SK-N-SH treated with all-trans-retinoic acid at 6 μM for 48 hours (cell line): ENCODE data around the gene TMEM9.

Experiments
- ATAC-seq: fragments of 200-7000 bp; cut with Tn5 transposase; 3 replicates; pipeline ENCODE4 v1.9.1; 2020; ENCODE audit warnings: mild to moderate bottlenecking, moderate library complexity
- ARNTL ChIP-seq: fragments of 450-650 bp; formaldehyde crosslinking; IDR thresholded peaks from 2 replicates; pipeline ENCODE4 v1.5.0; 2020; ENCODE audit warnings: low read depth, mild to moderate bottlenecking, moderate library complexity, borderline replicate concordance
- BACH2 ChIP-seq: fragments of 250-450 bp; sonication (Bioruptor Pico); IDR thresholded peaks from 2 replicates; pipeline ENCODE4 v1.9.0; 2021; ENCODE audit warnings: mild to moderate bottlenecking, borderline replicate concordance
- CSDC2 ChIP-seq: fragments of 250-450 bp; sonication (Bioruptor Pico); IDR thresholded peaks from 2 replicates; pipeline ENCODE4 v1.5.0; 2020; ENCODE audit warnings: mild to moderate bottlenecking, moderate library complexity
- ESRRG ChIP-seq: fragments of 250-450 bp; sonication (Bioruptor Pico); IDR thresholded peaks from 2 replicates; pipeline ENCODE4 v1.6.1; 2021; ENCODE audit warnings: mild to moderate bottlenecking
- GLIS3 ChIP-seq: fragments of 250-450 bp; sonication (Bioruptor Pico); IDR thresholded peaks from 2 replicates; pipeline ENCODE4 v1.5.0; 2020; ENCODE audit warnings: mild to moderate bottlenecking, moderate library complexity
- ISL1 ChIP-seq: fragments of 250-450 bp; sonication (Bioruptor Pico); IDR thresholded peaks from 2 replicates; pipeline ENCODE4 v2.1.2; 2022; ENCODE audit warnings: mild to moderate bottlenecking, moderate library complexity
- OSR1 ChIP-seq: fragments of 250-450 bp; sonication (Bioruptor Pico); IDR thresholded peaks from 2 replicates; pipeline ENCODE4 v1.8.0; 2022; ENCODE audit warnings: moderate library complexity, mild to moderate bottlenecking, inconsistent platforms
- PPARA ChIP-seq: fragments of 250-450 bp; sonication (Bioruptor Pico); IDR thresholded peaks from 2 replicates; pipeline ENCODE4 v1.5.0; 2020; ENCODE audit warnings: mild to moderate bottlenecking, borderline replicate concordance
- RARB ChIP-seq: fragments of 250-450 bp; sonication (Bioruptor Pico); IDR thresholded peaks from 2 replicates; pipeline ENCODE4 v1.8.0; 2021; ENCODE audit warnings: mild to moderate bottlenecking, moderate library complexity
- SNAI2 ChIP-seq: fragments of 250-450 bp; sonication (Bioruptor Pico); IDR thresholded peaks from 2 replicates; pipeline ENCODE4 v1.5.0; 2020; ENCODE audit warnings: mild to moderate bottlenecking, moderate library complexity
- TCF4 ChIP-seq: fragments of 250-450 bp; sonication (Bioruptor Pico); IDR thresholded peaks from 2 replicates; pipeline ENCODE4 v1.8.0; 2021; ENCODE audit warnings: mild to moderate bottlenecking, moderate library complexity, borderline replicate concordance
- TOX ChIP-seq: fragments of 250-450 bp; sonication (Bioruptor Pico); IDR thresholded peaks from 2 replicates; pipeline ENCODE4 v1.8.0; 2021; ENCODE audit warnings: mild to moderate bottlenecking, moderate library complexity, borderline replicate concordance
- ZC3H10 ChIP-seq: fragments of 250-450 bp; sonication (Bioruptor Pico); IDR thresholded peaks from 2 replicates; pipeline ENCODE4 v1.5.1; 2021; ENCODE audit warnings: mild to moderate bottlenecking, moderate library complexity
- ZFP3 ChIP-seq: fragments of 250-450 bp; sonication (Bioruptor Pico); IDR thresholded peaks from 2 replicates; pipeline ENCODE4 v1.5.0; 2020; ENCODE audit warnings: mild to moderate bottlenecking, moderate library complexity
- ZFP30 ChIP-seq: fragments of 450-650 bp; formaldehyde crosslinking; IDR thresholded peaks from 2 replicates; pipeline ENCODE4 v1.5.0; 2022; ENCODE audit warnings: mild to moderate bottlenecking, moderate library complexity
- ZNF565 ChIP-seq: fragments of 450-650 bp; formaldehyde crosslinking; conservative IDR thresholded peaks from 2 replicates; pipeline ENCODE4 v1.5.0; 2020; ENCODE audit warnings: low read depth, mild to moderate bottlenecking, moderate library complexity
- ZNF70 ChIP-seq: fragments of 450-650 bp; formaldehyde crosslinking; IDR thresholded peaks from 2 replicates; pipeline ENCODE4 v1.5.0; 2020; ENCODE audit warnings: mild to moderate bottlenecking, moderate library complexity
- ZNF8 ChIP-seq: fragments of 450-650 bp; formaldehyde crosslinking; IDR thresholded peaks from 2 replicates; pipeline ENCODE4 v1.5.0; 2020; ENCODE audit warnings: mild to moderate bottlenecking, moderate library complexity
- TF ChIP-seq, protein P1 (sequence below): fragments of 250-450 bp; sonication (Bioruptor Pico); IDR thresholded peaks from 2 replicates; pipeline ENCODE4 v1.8.0; 2021; ENCODE audit warnings: low read depth, mild to moderate bottlenecking, moderate library complexity, borderline replicate concordance
- TF ChIP-seq, protein P2 (sequence below): fragments of 250-450 bp; sonication (Bioruptor Pico); IDR thresholded peaks from 2 replicates; pipeline ENCODE4 v1.5.1; 2020; ENCODE audit warnings: low read depth, mild to moderate bottlenecking, moderate library complexity
- TF ChIP-seq, protein P3 (sequence below): fragments of 250-450 bp; sonication (Bioruptor Pico); IDR thresholded peaks from 2 replicates; pipeline ENCODE4 v1.8.0; 2020; ENCODE audit warnings: mild to moderate bottlenecking, moderate library complexity, borderline replicate concordance
- TF ChIP-seq, protein P4 (sequence below): fragments of 250-450 bp; sonication (Bioruptor Pico); IDR thresholded peaks from 2 replicates; pipeline ENCODE4 v1.5.1; 2021; ENCODE audit warnings: mild to moderate bottlenecking, moderate library complexity

Gene TMEM9

DNA sequence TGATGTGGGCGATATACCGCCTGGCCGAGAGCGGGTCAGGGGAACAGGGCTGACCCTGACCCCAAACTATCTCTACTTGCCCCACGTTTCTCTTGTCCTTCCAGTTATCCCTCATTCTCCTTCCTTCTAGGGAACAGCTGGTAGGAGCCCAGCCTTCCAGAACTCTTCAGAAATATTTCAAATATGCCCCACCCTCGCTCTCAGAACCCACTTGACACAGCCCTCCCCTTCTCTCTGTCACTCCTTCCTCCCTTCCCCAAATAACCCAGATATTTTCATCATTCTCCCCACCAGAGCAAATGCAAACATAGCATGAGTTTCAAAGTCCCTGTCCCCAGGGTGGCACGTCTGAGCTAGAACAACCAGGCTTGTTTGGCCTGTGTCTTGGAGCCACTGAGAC lies 43.1 kb downstream of the TMEM9 start:
- no peak for ATAC-seq
- TF ChIP-seq ZNF70: no peak
- TF ChIP-seq TCF4: no peak
- TF ChIP-seq ZFP3 (CRISPR knock-in tag): no peak
- no peak for TF ChIP-seq RARB (CRISPR knock-in tag)
- TF ChIP-seq ZFP30 (CRISPR knock-in tag): no peak
- no peak for TF ChIP-seq ESRRG (CRISPR knock-in tag)
- no peak for TF ChIP-seq ARNTL (CRISPR knock-in tag)
- TF ChIP-seq BACH2 (CRISPR knock-in tag): no peak
- TF ChIP-seq, protein P1, sequence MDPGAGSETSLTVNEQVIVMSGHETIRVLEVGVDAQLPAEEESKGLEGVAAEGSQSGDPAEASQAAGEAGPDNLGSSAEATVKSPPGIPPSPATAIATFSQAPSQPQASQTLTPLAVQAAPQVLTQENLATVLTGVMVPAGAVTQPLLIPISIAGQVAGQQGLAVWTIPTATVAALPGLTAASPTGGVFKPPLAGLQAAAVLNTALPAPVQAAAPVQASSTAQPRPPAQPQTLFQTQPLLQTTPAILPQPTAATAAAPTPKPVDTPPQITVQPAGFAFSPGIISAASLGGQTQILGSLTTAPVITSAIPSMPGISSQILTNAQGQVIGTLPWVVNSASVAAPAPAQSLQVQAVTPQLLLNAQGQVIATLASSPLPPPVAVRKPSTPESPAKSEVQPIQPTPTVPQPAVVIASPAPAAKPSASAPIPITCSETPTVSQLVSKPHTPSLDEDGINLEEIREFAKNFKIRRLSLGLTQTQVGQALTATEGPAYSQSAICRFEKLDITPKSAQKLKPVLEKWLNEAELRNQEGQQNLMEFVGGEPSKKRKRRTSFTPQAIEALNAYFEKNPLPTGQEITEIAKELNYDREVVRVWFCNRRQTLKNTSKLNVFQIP (CRISPR knock-in tag): no peak
- no peak for TF ChIP-seq SNAI2 (CRISPR knock-in tag)
- no peak for TF ChIP-seq ISL1
- TF ChIP-seq, protein P2, sequence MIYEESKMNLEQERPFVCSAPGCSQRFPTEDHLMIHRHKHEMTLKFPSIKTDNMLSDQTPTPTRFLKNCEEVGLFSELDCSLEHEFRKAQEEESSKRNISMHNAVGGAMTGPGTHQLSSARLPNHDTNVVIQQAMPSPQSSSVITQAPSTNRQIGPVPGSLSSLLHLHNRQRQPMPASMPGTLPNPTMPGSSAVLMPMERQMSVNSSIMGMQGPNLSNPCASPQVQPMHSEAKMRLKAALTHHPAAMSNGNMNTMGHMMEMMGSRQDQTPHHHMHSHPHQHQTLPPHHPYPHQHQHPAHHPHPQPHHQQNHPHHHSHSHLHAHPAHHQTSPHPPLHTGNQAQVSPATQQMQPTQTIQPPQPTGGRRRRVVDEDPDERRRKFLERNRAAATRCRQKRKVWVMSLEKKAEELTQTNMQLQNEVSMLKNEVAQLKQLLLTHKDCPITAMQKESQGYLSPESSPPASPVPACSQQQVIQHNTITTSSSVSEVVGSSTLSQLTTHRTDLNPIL (CRISPR knock-in tag): no peak
- no peak for TF ChIP-seq ZNF8 (CRISPR knock-in tag)
- no peak for TF ChIP-seq TOX (CRISPR knock-in tag)
- no peak for TF ChIP-seq OSR1 (CRISPR knock-in tag)
- TF ChIP-seq GLIS3: no peak
- TF ChIP-seq ZNF565 (CRISPR knock-in tag): no peak
- TF ChIP-seq ZC3H10 (CRISPR knock-in tag): no peak

DNA sequence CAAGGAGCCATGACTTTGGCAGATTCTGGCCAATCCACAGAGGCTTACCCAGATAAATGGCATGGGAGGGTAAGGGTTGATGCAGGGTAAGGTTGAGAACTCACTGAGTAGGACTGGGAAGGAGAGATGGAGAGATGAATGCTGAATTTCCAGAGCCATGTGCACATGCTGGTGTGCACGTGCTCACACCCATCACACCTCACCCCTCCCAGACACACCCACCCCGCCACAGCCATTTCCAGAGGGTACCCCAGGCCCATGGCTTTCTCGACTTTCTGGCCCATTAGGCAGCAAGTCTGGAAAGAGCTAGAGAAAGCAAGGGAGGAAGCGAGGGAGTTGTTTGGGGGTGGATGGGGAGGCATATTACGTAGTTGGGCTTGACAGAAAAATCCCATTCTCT lies 43.7 kb downstream of the TMEM9 start:
- no peak for ATAC-seq
- TF ChIP-seq ZFP3 (CRISPR knock-in tag) (no peak), ISL1 (no peak), OSR1 (CRISPR knock-in tag) (no peak), ZNF70 (no peak), ZFP30 (CRISPR knock-in tag) (no peak)

DNA sequence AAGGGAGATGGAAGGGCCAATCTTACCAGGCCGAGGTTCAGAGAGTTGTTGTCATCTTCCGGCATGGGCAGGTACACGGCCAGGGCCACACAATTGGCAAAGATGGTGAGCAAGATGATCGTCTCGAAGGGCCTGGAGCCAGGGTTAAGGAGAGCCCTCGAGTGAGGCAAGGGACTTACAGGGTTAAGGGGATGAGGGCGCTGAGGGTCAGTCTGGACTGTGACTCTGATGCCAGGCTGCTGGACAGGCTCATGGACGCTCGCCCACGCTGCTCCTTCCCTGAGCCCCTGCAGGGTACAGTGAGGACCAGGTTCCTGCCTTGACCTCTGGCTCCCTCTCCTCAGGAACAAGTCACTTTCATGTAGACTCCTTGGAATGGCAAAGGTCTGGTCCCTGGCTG lies 44.1 kb downstream of the TMEM9 start:
- no peak for ATAC-seq
- TF ChIP-seq ZFP30 (CRISPR knock-in tag) (no peak), GLIS3 (no peak), CSDC2 (CRISPR knock-in tag) (no peak), ZNF8 (CRISPR knock-in tag) (no peak), RARB (CRISPR knock-in tag) (no peak)
- TF ChIP-seq, protein P1 (CRISPR knock-in tag): no peak

DNA sequence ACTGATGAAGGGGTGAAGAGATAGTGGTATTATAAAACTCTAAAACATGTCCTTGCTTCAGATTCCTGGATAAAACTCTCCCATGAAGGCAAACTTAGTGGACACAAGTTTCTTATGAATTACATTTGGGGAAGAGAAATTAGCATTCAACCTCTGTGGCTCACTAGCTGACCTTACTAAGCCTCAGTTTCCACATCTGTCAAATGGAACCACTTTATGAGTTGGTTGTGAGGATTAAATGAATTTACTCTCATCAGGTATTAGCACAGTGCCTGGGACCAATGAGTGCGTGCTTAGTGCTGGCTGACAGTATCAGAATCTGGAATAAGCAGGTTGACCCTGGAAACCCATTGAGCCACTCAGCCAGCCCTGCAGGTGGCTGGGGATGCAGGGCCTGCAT lies 44.6 kb downstream of the TMEM9 start:
- no peak for ATAC-seq

DNA sequence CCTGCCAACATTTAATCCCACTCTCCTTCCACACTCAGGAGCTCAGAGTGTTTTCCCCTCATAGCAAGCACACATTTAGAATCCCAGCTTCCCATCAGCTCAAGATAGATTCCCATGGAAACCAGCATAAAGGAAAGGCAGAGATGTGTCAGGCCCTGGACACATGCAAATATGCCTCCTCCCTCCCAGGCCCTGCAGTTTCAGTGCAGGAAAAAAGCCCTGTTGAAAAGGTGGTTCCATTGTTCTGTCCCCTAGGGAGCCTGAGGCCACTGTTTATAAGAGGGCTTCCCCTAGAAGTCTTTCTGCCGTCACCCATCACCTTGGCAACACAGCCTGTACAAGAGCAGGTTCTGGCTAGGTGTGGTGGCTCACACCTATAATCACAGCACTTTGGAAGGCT lies 45.7 kb downstream of the TMEM9 start:
- no peak for ATAC-seq
- TF ChIP-seq ZFP30 (CRISPR knock-in tag) (no peak), OSR1 (CRISPR knock-in tag) (no peak), CSDC2 (CRISPR knock-in tag) (no peak), ISL1 (no peak), ZFP3 (CRISPR knock-in tag) (no peak), ZNF565 (CRISPR knock-in tag) (no peak)
- TF ChIP-seq, protein P3, sequence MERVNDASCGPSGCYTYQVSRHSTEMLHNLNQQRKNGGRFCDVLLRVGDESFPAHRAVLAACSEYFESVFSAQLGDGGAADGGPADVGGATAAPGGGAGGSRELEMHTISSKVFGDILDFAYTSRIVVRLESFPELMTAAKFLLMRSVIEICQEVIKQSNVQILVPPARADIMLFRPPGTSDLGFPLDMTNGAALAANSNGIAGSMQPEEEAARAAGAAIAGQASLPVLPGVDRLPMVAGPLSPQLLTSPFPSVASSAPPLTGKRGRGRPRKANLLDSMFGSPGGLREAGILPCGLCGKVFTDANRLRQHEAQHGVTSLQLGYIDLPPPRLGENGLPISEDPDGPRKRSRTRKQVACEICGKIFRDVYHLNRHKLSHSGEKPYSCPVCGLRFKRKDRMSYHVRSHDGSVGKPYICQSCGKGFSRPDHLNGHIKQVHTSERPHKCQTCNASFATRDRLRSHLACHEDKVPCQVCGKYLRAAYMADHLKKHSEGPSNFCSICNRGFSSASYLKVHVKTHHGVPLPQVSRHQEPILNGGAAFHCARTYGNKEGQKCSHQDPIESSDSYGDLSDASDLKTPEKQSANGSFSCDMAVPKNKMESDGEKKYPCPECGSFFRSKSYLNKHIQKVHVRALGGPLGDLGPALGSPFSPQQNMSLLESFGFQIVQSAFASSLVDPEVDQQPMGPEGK (CRISPR knock-in tag): no peak
- TF ChIP-seq, protein P4, sequence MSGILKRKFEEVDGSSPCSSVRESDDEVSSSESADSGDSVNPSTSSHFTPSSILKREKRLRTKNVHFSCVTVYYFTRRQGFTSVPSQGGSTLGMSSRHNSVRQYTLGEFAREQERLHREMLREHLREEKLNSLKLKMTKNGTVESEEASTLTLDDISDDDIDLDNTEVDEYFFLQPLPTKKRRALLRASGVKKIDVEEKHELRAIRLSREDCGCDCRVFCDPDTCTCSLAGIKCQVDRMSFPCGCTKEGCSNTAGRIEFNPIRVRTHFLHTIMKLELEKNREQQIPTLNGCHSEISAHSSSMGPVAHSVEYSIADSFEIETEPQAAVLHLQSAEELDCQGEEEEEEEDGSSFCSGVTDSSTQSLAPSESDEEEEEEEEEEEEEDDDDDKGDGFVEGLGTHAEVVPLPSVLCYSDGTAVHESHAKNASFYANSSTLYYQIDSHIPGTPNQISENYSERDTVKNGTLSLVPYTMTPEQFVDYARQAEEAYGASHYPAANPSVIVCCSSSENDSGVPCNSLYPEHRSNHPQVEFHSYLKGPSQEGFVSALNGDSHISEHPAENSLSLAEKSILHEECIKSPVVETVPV (CRISPR knock-in tag): no peak

More for the DNA sequence above, 44.6 kb downstream of the TMEM9 start:
- TF ChIP-seq ZC3H10 (CRISPR knock-in tag): no peak
- TF ChIP-seq, protein P4 (CRISPR knock-in tag): no peak
- TF ChIP-seq CSDC2 (CRISPR knock-in tag): no peak
- TF ChIP-seq TCF4: no peak
- TF ChIP-seq ZFP30 (CRISPR knock-in tag): no peak
- TF ChIP-seq TOX (CRISPR knock-in tag): no peak
- TF ChIP-seq RARB (CRISPR knock-in tag): no peak
- no peak for TF ChIP-seq ZNF8 (CRISPR knock-in tag)
- no peak for TF ChIP-seq BACH2 (CRISPR knock-in tag)
- TF ChIP-seq PPARA: no peak
- no peak for TF ChIP-seq ZFP3 (CRISPR knock-in tag)
- TF ChIP-seq, all 23 proteins: peak for 0
